CD14-positive monocyte (primary cell): ENCODE data around the gene CD1B. TPM values are rescaled to one million over a fixed set of nuclear protein-coding genes. Genes with fewer than 3 reads are reported as not detected.

ENCODE experiments used
- DNase-seq, 3 donors: peaks; one replicate each; pipeline ENCODE4 v3.0.0-alpha.2; 2011 to 2022
- H2AFZ ChIP-seq: 2 replicates; pipeline ENCODE4 v1.6.0; 2012; ENCODE audit warnings: mild to moderate bottlenecking, low read depth, low read length, inconsistent platforms; ENCODE audit not compliant: insufficient read depth, poor library complexity, severe bottlenecking
- H3K27ac ChIP-seq, 2 donors: 1 replicate in 1 of 2; 2 replicates in 1 of 2; pipeline ENCODE4 v1.5.1; 2012 to 2013; ENCODE audit warnings: low read length in 2 of 2, control low read depth in 1 of 2, inconsistent platforms in 1 of 2, low read depth in 1 of 2, mild to moderate bottlenecking in 1 of 2
- H3K27me3 ChIP-seq, 2 donors: one replicate each; pipeline versions ENCODE4 v1.6.0 to v1.6.1; 2011 to 2013; ENCODE audit warnings: low read length in 2 of 2; ENCODE audit not compliant: control insufficient read depth in 2 of 2, insufficient read depth in 2 of 2
- H3K36me3 ChIP-seq, 2 donors: replicated peaks in 1 of 2; 1 replicate in 1 of 2; 2 replicates in 1 of 2; pipeline versions ENCODE4 v1.5.1 to v1.6.1; 2012 to 2013; ENCODE audit warnings: low read length in 2 of 2, control low read depth in 1 of 2, inconsistent platforms in 1 of 2, mild to moderate bottlenecking in 1 of 2; ENCODE audit not compliant: insufficient read depth in 2 of 2, control insufficient read depth in 1 of 2
- H3K4me1 ChIP-seq, 2 donors: 1 replicate in 1 of 2; 2 replicates in 1 of 2; pipeline versions ENCODE4 v1.5.1 to v1.6.1; 2012 to 2013; ENCODE audit warnings: low read length in 2 of 2, control low read depth in 1 of 2, inconsistent platforms in 1 of 2, mild to moderate bottlenecking in 1 of 2, moderate library complexity in 1 of 2; ENCODE audit not compliant: insufficient read depth in 2 of 2, control insufficient read depth in 1 of 2
- H3K4me2 ChIP-seq: replicated peaks from 2 replicates; pipeline ENCODE3; 2012; ENCODE audit warnings: low read length, moderate library complexity, mild to moderate bottlenecking; ENCODE audit not compliant: poor library complexity, severe bottlenecking; ENCODE audit errors: extremely low read depth
- H3K4me3 ChIP-seq, 3 experiments: fragments of 200-600 bp in 1 of 3; sonication (generic) in 1 of 3; replicated peaks in 1 of 3; 1 replicate in 2 of 3; 2 replicates in 1 of 3; pipeline ENCODE4 v1.5.1; 2011 to 2013; ENCODE audit warnings: low read length in 3 of 3, mild to moderate bottlenecking in 3 of 3, control low read depth in 2 of 3, low read depth in 2 of 3, inconsistent platforms in 1 of 3, moderate library complexity in 1 of 3
- H3K79me2 ChIP-seq: 2 replicates; pipeline ENCODE4 v1.6.0; 2012; ENCODE audit warnings: mild to moderate bottlenecking, control low read depth, inconsistent platforms, low read length, moderate library complexity; ENCODE audit not compliant: insufficient read depth
- H3K9ac ChIP-seq: 2 replicates; pipeline ENCODE4 v1.6.0; 2017; ENCODE audit warnings: low read length, mild to moderate bottlenecking; ENCODE audit not compliant: insufficient read depth, poor library complexity, severe bottlenecking
- H3K9me3 ChIP-seq, 2 donors: replicated peaks in 1 of 2; 1 replicate in 1 of 2; 2 replicates in 1 of 2; pipeline versions ENCODE4 v1.5.1 to v1.6.1; 2012 to 2013; ENCODE audit warnings: low read length in 2 of 2, control low read depth in 1 of 2; ENCODE audit not compliant: control insufficient read depth in 1 of 2, insufficient read depth in 1 of 2
- H4K20me1 ChIP-seq: 2 replicates; pipeline ENCODE4 v1.6.0; 2012; ENCODE audit warnings: mild to moderate bottlenecking, low read length, control low read depth, moderate library complexity; ENCODE audit not compliant: insufficient read depth
- H3K27ac Mint-ChIP-seq, 7 donors: one replicate each; pipeline ENCODE4 v1.8.0; 2020; ENCODE audit warnings: mild to moderate bottlenecking in 7 of 7, mixed read lengths in 7 of 7, moderate library complexity in 6 of 7, inconsistent platforms in 2 of 7
- H3K27me3 Mint-ChIP-seq, 3 donors: one replicate each; pipeline ENCODE4 v1.8.0; 2021 to 2022; ENCODE audit warnings: low read depth in 3 of 3, mild to moderate bottlenecking in 3 of 3, mixed read lengths in 3 of 3, moderate library complexity in 3 of 3, inconsistent platforms in 1 of 3
- H3K36me3 Mint-ChIP-seq, 2 donors: one replicate each; pipeline ENCODE4 v1.8.0; 2020; ENCODE audit warnings: mixed read lengths in 2 of 2, inconsistent platforms in 1 of 2, mild to moderate bottlenecking in 1 of 2
- H3K4me1 Mint-ChIP-seq: one replicate; pipeline ENCODE4 v1.8.0; 2020; ENCODE audit warnings: mild to moderate bottlenecking, mixed read lengths
- H3K4me3 Mint-ChIP-seq, 2 donors: one replicate each; pipeline ENCODE4 v1.8.0; 2020; ENCODE audit warnings: mild to moderate bottlenecking in 2 of 2, mixed read lengths in 2 of 2, moderate library complexity in 1 of 2
- H3K9me3 Mint-ChIP-seq, 7 donors: one replicate each; pipeline ENCODE4 v1.8.0; 2020 to 2022; ENCODE audit warnings: mixed read lengths in 7 of 7, mild to moderate bottlenecking in 6 of 7, moderate library complexity in 6 of 7, inconsistent platforms in 2 of 7
- CTCF ChIP-seq: fragments of 200-600 bp; IDR thresholded peaks from one replicate; pipeline ENCODE4 v1.8.0; 2022; ENCODE audit warnings: antibody characterized with exemption, mild to moderate bottlenecking
- WGBS: methylation state at CpG from one replicate; pipeline ENCODE4 v1.1.5; 2013; ENCODE audit warnings: missing lambda C conversion rate; ENCODE audit not compliant: insufficient coverage; 5-methylcytosine and 5-hydroxymethylcytosine counted together
- intact Hi-C, 2 donors: fragments of 100-400 bp; cut with micrococcal nuclease; formaldehyde crosslinking; loops; one replicate each; pipeline versions ENCODE4 v1.15.0 to v1.15.1; 2023
- polyA plus RNA-seq, 3 donors: library from polyadenylated mRNA; depleted of rRNA in 1 of 3; unstranded in 2 of 3; stranded (reverse) in 1 of 3; fragments of 300-500 nt in 2 of 3; fragments of >200 nt in 1 of 3; fragmentation: Illumina TruSeq in 2 of 3; gene quantifications; 1 replicate in 2 of 3; 2 replicates in 1 of 3; pipeline ENCODE4 v1.2.3, GENCODE V29; 2012 to 2021

Gene CD1B
- polyA plus RNA-seq, 3 donors, result 1.3 to 2.7 (median 2.3) TPM

- Histone ChIP-seq H3K27me3 (peaks cover 2 to 12% of the 10 kb centered on the region in 2 donors), H4K20me1 (no peaks in the 10 kb centered on the region), H2AFZ (no peak overlapping the region), H3K9ac (no peak overlapping the region), H3K36me3 (no peaks in the 10 kb centered on the region), H3K79me2 (no peaks in the 10 kb centered on the region), H3K27ac (peak overlapping the region in 1 of 2 donors; percentile 25), H3K4me1 (peaks cover 54 to 67% of the 10 kb centered on the region in 2 donors), H3K9me3 (peaks cover 0 to 4% of the 10 kb centered on the region in 2 donors), H3K4me3 (no peak overlapping the region), H3K4me2 (peak overlapping the region; percentile 26)
- peak in 1 of 3 donors; percentile 9 for DNase-seq
- Mint-ChIP-seq H3K27me3 (peaks cover 7 to 10% (median 8%) of the 10 kb centered on the region in 3 donors), H3K36me3 (peaks cover 5 to 6% of the 10 kb centered on the region in 2 donors), H3K9me3 (peaks cover 3 to 9% (median 6%) of the 10 kb centered on the region in 7 donors), H3K4me1 (peaks cover 15% of the 10 kb centered on the region), H3K4me3 (no peak overlapping the region), H3K27ac (peak overlapping the region in 2 of 7 donors; percentile 14 to 63)
- intact Hi-C loops, result no loop called here
- TF ChIP-seq CTCF, result no peak
Measured at GRCh38 chr1:158327481-158327880, 3.9 kb downstream of the CD1B start.

- H3K27ac Mint-ChIP-seq, result peak overlapping the region in 3 of 7 donors; percentile 43 to 85 (median 62)
- peaks cover 5 to 14% (median 7%) of the 10 kb centered on the region in 7 donors for H3K9me3 Mint-ChIP-seq
- H4K20me1 ChIP-seq, result no peaks in the 10 kb centered on the region
- no peak overlapping the region for H2AFZ ChIP-seq
- no peaks in the 10 kb centered on the region for H3K36me3 ChIP-seq
- intact Hi-C loops, result no loop called here
- peaks cover 0 to 4% of the 10 kb centered on the region in 2 donors for H3K9me3 ChIP-seq
- peak overlapping the region in 1 of 2 donors; percentile 34 for H3K27ac ChIP-seq
- peaks cover 20% of the 10 kb centered on the region for H3K4me1 Mint-ChIP-seq
- WGBS, result no CpG with 5 or more reads among the region's 4 CpGs
- H3K4me3 Mint-ChIP-seq, result peak overlapping the region; percentile 53 to 86
- peaks cover 41 to 49% of the 10 kb centered on the region in 2 donors for H3K4me1 ChIP-seq
- TF ChIP-seq CTCF, result no peak
- peaks cover 12 to 17% (median 13%) of the 10 kb centered on the region in 3 donors for H3K27me3 Mint-ChIP-seq
- peak in 2 of 3 donors; percentile 19 to 28 for DNase-seq
- peak overlapping the region; percentile 27 to 52 (median 46) for H3K4me3 ChIP-seq
- no peak overlapping the region for H3K9ac ChIP-seq
- H3K79me2 ChIP-seq, result no peaks in the 10 kb centered on the region
- H3K36me3 Mint-ChIP-seq, result peaks cover 5 to 6% of the 10 kb centered on the region in 2 donors
- H3K4me2 ChIP-seq, result peak overlapping the region; percentile 60
- peaks cover 3 to 14% of the 10 kb centered on the region in 2 donors for H3K27me3 ChIP-seq
Measured at GRCh38 chr1:158324395-158324794, 6.9 kb downstream of the CD1B start.
